Ectodermal cell (in vitro differentiated cells): Measurements from ENCODE around the gene FAM131A. TPM values are rescaled to one million over a fixed set of nuclear protein-coding genes. Genes with fewer than 3 reads are reported as not detected.

Source experiments
- H3K27ac ChIP-seq: 2 replicates; pipeline ENCODE4 v1.7.0; 2013; ENCODE audit warnings: mild to moderate bottlenecking, low read depth, low read length; ENCODE audit not compliant: insufficient read depth, poor library complexity, severe bottlenecking
- H3K27me3 ChIP-seq: 2 replicates; pipeline ENCODE4 v1.7.0; 2013; ENCODE audit warnings: mild to moderate bottlenecking, low read length; ENCODE audit not compliant: insufficient read depth, control insufficient read depth, poor library complexity, severe bottlenecking
- H3K36me3 ChIP-seq: one replicate; pipeline ENCODE4 v1.7.0; 2013; ENCODE audit warnings: low read length; ENCODE audit not compliant: control insufficient read depth, insufficient read depth
- H3K4me1 ChIP-seq: one replicate; pipeline ENCODE4 v1.7.0; 2013; ENCODE audit warnings: low read length; ENCODE audit not compliant: control insufficient read depth, insufficient read depth
- H3K4me3 ChIP-seq: 2 replicates; pipeline ENCODE4 v1.7.0; 2013; ENCODE audit warnings: low read depth, low read length, control low read depth; ENCODE audit not compliant: insufficient read depth
- H3K9me3 ChIP-seq: 2 replicates; pipeline ENCODE4 v1.7.0; 2013; ENCODE audit warnings: mild to moderate bottlenecking, low read length, moderate library complexity; ENCODE audit not compliant: control insufficient read depth
- WGBS, 2 experiments: methylation state at CpG; one replicate each; pipeline ENCODE4 v1.1.7; 2013; ENCODE audit warnings: missing lambda C conversion rate in 2 of 2; 5-methylcytosine and 5-hydroxymethylcytosine counted together
- polyA plus RNA-seq, 4 experiments: library from polyadenylated mRNA; stranded (reverse); fragments of 50-300 nt; gene quantifications; one replicate each; pipeline ENCODE4 v1.2.3, GENCODE V29; 2013

FAM131A gene, protein sequence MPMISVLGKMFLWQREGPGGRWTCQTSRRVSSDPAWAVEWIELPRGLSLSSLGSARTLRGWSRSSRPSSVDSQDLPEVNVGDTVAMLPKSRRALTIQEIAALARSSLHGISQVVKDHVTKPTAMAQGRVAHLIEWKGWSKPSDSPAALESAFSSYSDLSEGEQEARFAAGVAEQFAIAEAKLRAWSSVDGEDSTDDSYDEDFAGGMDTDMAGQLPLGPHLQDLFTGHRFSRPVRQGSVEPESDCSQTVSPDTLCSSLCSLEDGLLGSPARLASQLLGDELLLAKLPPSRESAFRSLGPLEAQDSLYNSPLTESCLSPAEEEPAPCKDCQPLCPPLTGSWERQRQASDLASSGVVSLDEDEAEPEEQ
- polyA plus RNA-seq (2013, experiment 1 of 4) = 25.5 TPM
- polyA plus RNA-seq (2013, experiment 2 of 4) = 24.2 TPM
- 20.9 TPM for polyA plus RNA-seq (2013, experiment 3 of 4)
- polyA plus RNA-seq (2013, experiment 4 of 4) = 21.4 TPM

DNA sequence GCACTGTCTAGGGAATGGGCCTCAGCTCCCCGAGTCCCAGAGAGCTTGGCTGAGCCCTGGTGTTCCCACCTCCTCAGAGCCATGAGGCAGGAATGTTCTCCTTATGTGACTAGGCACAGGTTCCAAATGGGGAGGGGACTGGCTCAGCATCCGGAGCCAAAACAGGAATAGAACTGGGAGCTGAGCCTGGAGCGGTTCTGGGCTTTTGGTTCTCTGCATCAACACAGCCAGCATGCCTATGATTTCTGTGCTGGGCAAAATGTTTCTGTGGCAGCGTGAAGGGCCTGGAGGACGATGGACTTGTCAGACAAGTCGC lies at the start of gene FAM131A:
Gene FAM131A (plus strand): TSS at position 202 of the 316 bp plus-strand sequence. CDS start 31 bp downstream, at position 233.
- WGBS, 2 experiments = 90 to 94% methylated on average over 6 of the region's 6 CpGs
- peaks cover 27% of the 10 kb centered on the region for H3K4me1 ChIP-seq

DNA sequence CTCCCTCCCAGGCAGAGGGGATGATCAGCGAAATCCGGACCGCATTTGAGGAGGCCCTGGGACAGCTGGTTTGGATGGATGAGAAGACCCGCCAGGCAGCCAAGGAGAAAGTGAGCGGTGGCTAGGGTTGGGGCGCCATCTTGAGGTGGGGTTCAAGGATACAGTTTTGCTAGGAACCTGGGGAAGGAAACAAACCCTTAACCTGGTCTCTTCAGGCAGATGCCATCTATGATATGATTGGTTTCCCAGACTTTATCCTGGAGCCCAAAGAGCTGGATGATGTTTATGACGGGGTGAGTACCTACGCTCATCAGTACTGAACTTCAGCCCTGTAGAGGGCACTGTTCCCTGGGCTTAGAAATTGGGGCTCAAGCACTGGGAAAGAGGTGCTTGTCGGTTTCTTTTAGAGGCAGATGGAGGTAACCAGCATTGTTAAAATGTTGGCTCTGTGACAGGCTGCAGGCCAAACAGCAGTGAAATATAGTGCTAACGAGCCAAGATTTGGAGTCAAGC lies 47.9 kb upstream of the FAM131A start:
- no peaks in the 10 kb centered on the region for H3K4me1 ChIP-seq
- 23 to 24% methylated on average over 10 of the region's 10 CpGs for WGBS, 2 experiments
- no peaks in the 10 kb centered on the region for H3K27me3 ChIP-seq
- no peaks in the 10 kb centered on the region for H3K9me3 ChIP-seq
- no peak overlapping the region for H3K27ac ChIP-seq
- H3K36me3 ChIP-seq = no peaks in the 10 kb centered on the region
- H3K4me3 ChIP-seq = no peak overlapping the region

More for the DNA sequence above, at the start of gene FAM131A:
- Histone ChIP-seq H3K27me3 (no peaks in the 10 kb centered on the region), H3K4me3 (peak within 1 kb of the TSS; percentile 68), H3K36me3 (peaks cover 20% of the 10 kb centered on the region), H3K9me3 (no peaks in the 10 kb centered on the region), H3K27ac (peak within 1 kb of the TSS; percentile 95)

DNA sequence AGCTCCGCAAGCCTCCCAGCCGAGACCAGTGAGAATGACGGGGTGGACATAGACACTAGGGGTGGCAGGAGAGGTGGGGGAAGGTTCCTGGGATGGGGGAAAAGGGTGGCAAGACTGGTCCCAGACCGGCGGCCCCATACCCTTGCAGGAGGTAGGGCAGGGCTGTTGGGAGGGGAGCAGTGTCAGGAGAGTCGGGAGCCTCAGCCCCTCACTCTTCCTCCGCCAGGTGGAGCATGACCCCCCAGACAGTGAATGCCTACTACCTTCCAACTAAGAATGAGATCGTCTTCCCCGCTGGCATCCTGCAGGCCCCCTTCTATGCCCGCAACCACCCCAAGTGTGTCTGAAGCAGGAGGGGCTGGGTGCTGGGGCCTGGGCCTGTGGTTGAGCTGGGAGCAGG lies 47.1 kb upstream of the FAM131A start:
- WGBS, 2 experiments = 84 to 87% methylated on average over 10 of the region's 10 CpGs
- no peaks in the 10 kb centered on the region for H3K9me3 ChIP-seq
- H3K4me1 ChIP-seq = no peaks in the 10 kb centered on the region
- H3K36me3 ChIP-seq = no peaks in the 10 kb centered on the region
- H3K27ac ChIP-seq = no peak overlapping the region
- H3K27me3 ChIP-seq = peaks cover 3% of the 10 kb centered on the region
- H3K4me3 ChIP-seq = no peak overlapping the region

DNA sequence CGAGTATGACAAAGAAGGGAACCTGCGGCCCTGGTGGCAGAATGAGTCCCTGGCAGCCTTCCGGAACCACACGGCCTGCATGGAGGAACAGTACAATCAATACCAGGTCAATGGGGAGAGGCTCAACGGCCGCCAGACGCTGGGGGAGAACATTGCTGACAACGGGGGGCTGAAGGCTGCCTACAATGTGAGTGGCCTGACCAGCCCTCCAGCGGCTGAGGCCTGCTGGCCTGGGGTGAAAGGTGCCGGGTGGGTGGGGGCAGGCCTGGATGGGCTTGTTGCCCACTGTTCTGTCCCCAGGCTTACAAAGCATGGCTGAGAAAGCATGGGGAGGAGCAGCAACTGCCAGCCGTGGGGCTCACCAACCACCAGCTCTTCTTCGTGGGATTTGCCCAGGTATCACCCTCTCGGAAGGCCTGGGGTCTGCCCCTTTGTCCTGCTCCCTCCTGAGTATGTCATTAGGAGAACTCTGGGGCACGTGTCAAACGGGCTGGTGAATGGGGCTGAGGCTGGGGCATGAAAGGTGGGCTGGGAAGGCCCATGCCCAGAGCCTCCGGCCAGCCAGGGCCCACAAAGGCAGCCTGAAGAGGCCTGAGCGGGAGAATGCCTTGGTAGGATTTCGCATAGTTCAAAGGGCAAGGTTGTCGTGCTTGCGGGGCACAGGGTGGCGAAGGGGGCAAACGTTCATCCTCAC lies 46.2 kb upstream of the FAM131A start:
- 92 to 93% methylated on average over 22 of the region's 22 CpGs for WGBS, 2 experiments

DNA sequence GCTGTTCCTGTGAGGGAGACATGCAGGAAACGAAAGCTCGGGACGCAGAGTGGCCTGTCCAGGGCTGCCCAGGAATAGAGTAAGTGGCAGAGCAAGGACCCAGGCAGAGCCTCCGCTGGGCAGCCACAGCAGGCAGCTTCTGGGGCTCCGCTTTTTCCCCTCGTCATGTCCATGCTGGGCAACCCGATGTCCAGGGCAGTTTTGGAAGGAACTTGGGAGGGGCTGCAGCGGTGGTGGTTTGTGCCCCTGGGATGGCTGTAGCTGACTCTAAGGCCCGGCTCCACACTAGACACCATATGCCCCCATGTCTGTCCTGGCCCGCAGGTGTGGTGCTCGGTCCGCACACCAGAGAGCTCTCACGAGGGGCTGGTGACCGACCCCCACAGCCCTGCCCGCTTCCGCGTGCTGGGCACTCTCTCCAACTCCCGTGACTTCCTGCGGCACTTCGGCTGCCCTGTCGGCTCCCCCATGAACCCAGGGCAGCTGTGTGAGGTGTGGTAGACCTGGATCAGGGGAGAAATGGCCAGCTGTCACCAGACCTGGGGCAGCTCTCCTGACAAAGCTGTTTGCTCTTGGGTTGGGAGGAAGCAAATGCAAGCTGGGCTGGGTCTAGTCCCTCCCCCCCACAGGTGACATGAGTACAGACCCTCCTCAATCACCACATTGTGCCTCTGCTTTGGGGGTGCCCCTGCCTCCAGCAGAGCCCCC lies 45.5 kb upstream of the FAM131A start:
- 93 to 94% methylated on average over 21 of the region's 21 CpGs for WGBS, 2 experiments
- H3K36me3 ChIP-seq = no peaks in the 10 kb centered on the region
- no peaks in the 10 kb centered on the region for H3K4me1 ChIP-seq
- H3K9me3 ChIP-seq = no peaks in the 10 kb centered on the region
- H3K4me3 ChIP-seq = no peak overlapping the region
- H3K27ac ChIP-seq = no peak overlapping the region
- H3K27me3 ChIP-seq = peaks cover 3% of the 10 kb centered on the region

More for the DNA sequence above, 46.2 kb upstream of the FAM131A start:
- no peak overlapping the region for H3K27ac ChIP-seq
- H3K9me3 ChIP-seq = no peaks in the 10 kb centered on the region
- H3K27me3 ChIP-seq = peaks cover 3% of the 10 kb centered on the region
- no peaks in the 10 kb centered on the region for H3K4me1 ChIP-seq
- no peaks in the 10 kb centered on the region for H3K36me3 ChIP-seq
- no peak overlapping the region for H3K4me3 ChIP-seq

DNA sequence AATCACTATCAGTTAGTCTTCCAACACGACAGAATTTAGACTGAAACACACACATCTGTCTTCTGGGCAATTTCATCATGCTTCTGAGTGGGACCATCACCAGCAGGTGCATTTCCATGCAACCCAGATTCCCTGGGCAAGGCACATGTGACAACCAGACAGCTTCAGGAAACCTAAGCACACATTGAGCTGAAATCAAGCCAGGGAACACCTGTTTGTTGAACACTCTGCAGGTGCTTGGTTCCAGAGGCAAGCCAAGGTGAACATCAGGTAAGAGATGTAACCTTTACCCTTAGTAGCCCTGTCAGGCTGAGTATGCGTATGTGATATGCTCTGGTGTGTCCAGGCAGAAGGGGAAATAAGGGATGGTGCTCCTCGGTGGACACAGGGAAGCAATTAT lies 41.6 kb upstream of the FAM131A start:
- 83 to 84% methylated on average over 3 of the region's 3 CpGs for WGBS, 2 experiments

DNA sequence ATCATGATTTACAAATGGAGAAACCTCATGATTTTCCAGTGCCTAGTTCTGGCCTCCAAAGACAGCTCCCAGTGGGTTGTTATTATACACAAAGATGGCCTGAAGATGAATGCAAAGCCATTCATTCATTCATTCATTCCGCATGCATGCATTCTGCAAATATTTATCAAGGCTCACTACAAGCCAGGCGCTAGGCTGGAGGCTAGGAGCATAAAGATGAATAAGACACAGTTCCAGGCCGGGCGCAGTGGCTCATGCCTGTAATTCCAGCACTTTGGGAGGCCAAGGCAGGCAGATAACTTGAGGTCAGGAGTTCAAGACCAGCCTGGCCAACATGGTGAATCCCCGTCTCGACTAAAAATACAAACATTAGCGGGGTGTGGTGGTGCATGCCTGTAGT lies 40.8 kb upstream of the FAM131A start:
- 76 to 80% methylated on average over 7 of the region's 7 CpGs for WGBS, 2 experiments
- Histone ChIP-seq H3K27ac (no peak overlapping the region), H3K36me3 (peaks cover 14% of the 10 kb centered on the region), H3K4me1 (peaks cover 5% of the 10 kb centered on the region), H3K4me3 (no peak overlapping the region), H3K27me3 (peaks cover 3% of the 10 kb centered on the region), H3K9me3 (no peaks in the 10 kb centered on the region)

More for the DNA sequence above, 41.6 kb upstream of the FAM131A start:
- H3K36me3 ChIP-seq = peaks cover 6% of the 10 kb centered on the region
- H3K4me3 ChIP-seq = no peak overlapping the region
- peaks cover 3% of the 10 kb centered on the region for H3K27me3 ChIP-seq
- H3K4me1 ChIP-seq = peaks cover 5% of the 10 kb centered on the region
- H3K27ac ChIP-seq = no peak overlapping the region
- no peaks in the 10 kb centered on the region for H3K9me3 ChIP-seq

DNA sequence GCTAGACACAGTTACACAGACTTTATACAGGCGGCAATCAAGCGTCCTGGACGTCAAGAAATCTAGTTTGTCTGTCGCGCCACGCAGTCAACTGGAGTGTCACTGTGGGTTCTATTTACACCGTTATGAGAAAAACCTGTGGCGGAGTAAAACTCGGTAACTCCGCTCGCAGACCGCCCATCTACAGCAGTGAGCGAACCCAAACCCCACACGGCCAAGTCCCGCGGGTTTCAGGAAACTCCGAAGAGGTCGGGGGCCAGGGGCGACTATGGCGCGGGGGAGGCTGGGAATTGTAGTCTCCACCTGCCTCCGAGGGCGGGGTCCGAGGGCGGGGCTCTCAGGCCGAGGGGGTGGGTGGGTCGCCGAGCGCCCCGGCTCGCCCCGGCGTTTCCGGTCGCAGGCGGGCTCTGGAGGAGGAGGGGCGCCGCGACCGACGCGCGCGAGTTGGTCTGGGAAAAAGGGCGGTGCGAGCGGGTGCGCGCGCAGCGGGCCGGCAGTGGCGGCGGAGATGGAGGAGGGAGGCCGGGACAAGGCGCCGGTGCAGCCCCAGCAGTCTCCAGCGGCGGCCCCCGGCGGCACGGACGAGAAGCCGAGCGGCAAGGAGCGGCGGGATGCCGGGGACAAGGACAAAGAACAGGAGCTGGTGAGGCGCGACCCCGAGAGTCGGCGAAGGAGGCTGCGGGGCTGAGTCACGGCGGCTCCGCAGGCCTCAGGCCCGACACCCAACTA lies 38.5 kb upstream of the FAM131A start, which contains the start of gene PSMD2:
Gene PSMD2 (plus strand): TSS at position 483 of the 729 bp plus-strand sequence. CDS start 26 bp downstream, at position 509.
- WGBS, 2 experiments = 1% methylated on average over 78 of the region's 78 CpGs
- peak within 1 kb of the TSS; percentile 97 for H3K4me3 ChIP-seq
- H3K9me3 ChIP-seq = no peaks in the 10 kb centered on the region
- peaks cover 37% of the 10 kb centered on the region for H3K36me3 ChIP-seq
- peaks cover 3% of the 10 kb centered on the region for H3K27me3 ChIP-seq
- H3K4me1 ChIP-seq = peaks cover 5% of the 10 kb centered on the region
- H3K27ac ChIP-seq = peak within 1 kb of the TSS; percentile 17

DNA sequence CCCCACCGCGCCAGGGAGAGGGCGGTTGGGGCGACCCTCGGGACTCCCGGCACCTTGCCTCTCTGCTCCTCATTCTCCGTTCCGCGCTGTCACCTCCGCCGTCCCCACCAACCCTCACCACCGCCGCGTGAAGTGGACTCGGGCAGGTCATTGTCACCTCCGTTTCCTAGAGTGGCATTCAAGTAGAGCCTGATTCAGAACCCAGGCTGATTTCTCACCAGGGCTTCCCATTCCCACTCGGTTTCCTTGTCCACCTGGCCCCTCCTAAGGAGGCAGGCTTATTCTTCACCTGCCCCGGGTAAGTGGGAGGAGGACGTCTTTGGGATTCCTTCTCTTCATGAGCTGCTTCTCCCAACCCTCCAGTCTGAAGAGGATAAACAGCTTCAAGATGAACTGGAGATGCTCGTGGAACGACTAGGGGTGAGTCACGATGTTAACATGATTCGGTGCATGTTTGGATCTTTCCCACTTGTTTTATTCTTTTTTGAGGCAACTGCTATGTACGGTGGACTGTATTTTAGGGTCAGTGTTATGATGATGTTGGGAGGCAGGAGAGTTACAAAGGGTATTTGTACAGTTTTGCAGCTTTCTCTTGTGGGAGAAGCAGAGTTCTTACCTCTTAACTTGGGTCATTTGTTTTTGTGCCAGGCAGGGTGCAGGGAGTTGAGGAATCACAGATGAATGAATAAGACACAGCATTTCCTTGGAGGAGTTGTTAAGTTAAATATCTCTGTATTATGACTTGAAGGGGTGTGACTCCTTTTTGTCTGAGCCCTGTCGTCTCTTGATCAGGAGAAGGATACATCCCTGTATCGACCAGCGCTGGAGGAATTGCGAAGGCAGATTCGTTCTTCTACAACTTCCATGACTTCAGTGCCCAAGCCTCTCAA lies 37.7 kb upstream of the FAM131A start:
- Histone ChIP-seq H3K36me3 (peaks cover 46% of the 10 kb centered on the region), H3K27me3 (peaks cover 2% of the 10 kb centered on the region), H3K4me3 (peak overlapping the region; percentile 97), H3K9me3 (no peaks in the 10 kb centered on the region), H3K27ac (peak overlapping the region; percentile 17), H3K4me1 (peaks cover 5% of the 10 kb centered on the region)
- WGBS, 2 experiments = 18 to 20% methylated on average over 29 of the region's 29 CpGs
